A673 (cell line): ENCODE results near the gene MFSD6L. TPM values are rescaled to one million over a fixed set of nuclear protein-coding genes. Genes with fewer than 3 reads are reported as not detected.

Source experiments
- BruUV-seq: library from RNA; stranded (reverse); fragments of 400-500 nt; replicated peaks from 2 replicates; lab custom pipeline; 2021; lab: Mats Ljungman, UMichigan
- CTCF ChIA-PET: fragments of 300-600 bp; sonication (Branson Sonifier 250); formaldehyde crosslinking; loops from one replicate; lab custom pipeline; 2022; ENCODE audit warnings: antibody characterized with exemption; lab: Charles Lee
- POLR2A ChIA-PET: fragments of 300-600 bp; sonication (Branson Sonifier 250); formaldehyde crosslinking; loops from one replicate; lab custom pipeline; 2022; ENCODE audit warnings: antibody characterized with exemption; ENCODE audit not compliant: low non-redundant PET; lab: Charles Lee
- DNase-seq: peaks from one replicate; pipeline ENCODE4 v3.0.0-alpha.2; 2015; ENCODE audit warnings: low spot score
- H3K27ac ChIP-seq: fragments of 200-600 bp; sonication (generic); 2 replicates; pipeline ENCODE4 v1.5.1; 2016; ENCODE audit warnings: mixed run types, low read depth, mild to moderate bottlenecking, mixed read lengths, antibody characterized with exemption, low read length; ENCODE audit not compliant: poor library complexity, severe bottlenecking
- H3K27me3 ChIP-seq: fragments of 200-600 bp; sonication (generic); replicated peaks from 2 replicates; pipeline ENCODE4 v1.6.1; 2017; ENCODE audit warnings: mixed run types, low read depth, mild to moderate bottlenecking, mixed read lengths, antibody characterized with exemption, low read length; ENCODE audit not compliant: insufficient read depth, poor library complexity
- H3K36me3 ChIP-seq: fragments of 200-600 bp; sonication (generic); 2 replicates; pipeline ENCODE4 v1.6.1; 2016; ENCODE audit warnings: mixed run types, mild to moderate bottlenecking, mixed read lengths, antibody characterized with exemption, low read length; ENCODE audit not compliant: insufficient read depth, poor library complexity, severe bottlenecking
- H3K4me1 ChIP-seq: fragments of 200-600 bp; sonication (generic); 2 replicates; pipeline ENCODE4 v1.6.1; 2017; ENCODE audit warnings: mixed run types, mild to moderate bottlenecking, mixed read lengths, antibody characterized with exemption, low read length; ENCODE audit not compliant: insufficient read depth, poor library complexity, severe bottlenecking
- H3K4me3 ChIP-seq: fragments of 200-600 bp; sonication (generic); 2 replicates; pipeline ENCODE4 v1.5.1; 2016; ENCODE audit warnings: low read depth, mixed run types, mild to moderate bottlenecking, mixed read lengths, low read length; ENCODE audit not compliant: poor library complexity, severe bottlenecking
- H3K9me3 ChIP-seq: fragments of 200-600 bp; sonication (generic); 2 replicates; pipeline ENCODE4 v1.6.1; 2016; ENCODE audit warnings: mixed run types, low read depth, mild to moderate bottlenecking, mixed read lengths, antibody characterized with exemption, low read length; ENCODE audit not compliant: poor library complexity, severe bottlenecking
- CTCF ChIP-seq: fragments of 300-800, 200-600 bp; sonication (generic); conservative IDR thresholded peaks from 2 replicates; pipeline ENCODE4 v1.5.1; 2017; ENCODE audit warnings: low read depth, mild to moderate bottlenecking, antibody characterized with exemption, low read length, moderate library complexity, mixed read lengths
- EZH2 ChIP-seq: fragments of 200-600 bp; sonication (generic); IDR thresholded peaks from 2 replicates; pipeline ENCODE4 v1.6.1; 2017; ENCODE audit warnings: borderline replicate concordance, low read depth, mild to moderate bottlenecking, mixed read lengths, antibody characterized with exemption, low read length; ENCODE audit not compliant: poor library complexity, severe bottlenecking
- intact Hi-C: fragments of 100-400 bp; cut with micrococcal nuclease; formaldehyde crosslinking; loops from one replicate; pipeline ENCODE4 v1.10.0; 2022; ENCODE audit not compliant: unreplicated experiment
- total RNA-seq: library from RNA; stranded (reverse); gene quantifications from 2 replicates; pipeline ENCODE4 v1.2.3, GENCODE V29; 2021

Gene MFSD6L
- total RNA-seq, 1 experiment from 2014 or later, result not detected

DNA sequence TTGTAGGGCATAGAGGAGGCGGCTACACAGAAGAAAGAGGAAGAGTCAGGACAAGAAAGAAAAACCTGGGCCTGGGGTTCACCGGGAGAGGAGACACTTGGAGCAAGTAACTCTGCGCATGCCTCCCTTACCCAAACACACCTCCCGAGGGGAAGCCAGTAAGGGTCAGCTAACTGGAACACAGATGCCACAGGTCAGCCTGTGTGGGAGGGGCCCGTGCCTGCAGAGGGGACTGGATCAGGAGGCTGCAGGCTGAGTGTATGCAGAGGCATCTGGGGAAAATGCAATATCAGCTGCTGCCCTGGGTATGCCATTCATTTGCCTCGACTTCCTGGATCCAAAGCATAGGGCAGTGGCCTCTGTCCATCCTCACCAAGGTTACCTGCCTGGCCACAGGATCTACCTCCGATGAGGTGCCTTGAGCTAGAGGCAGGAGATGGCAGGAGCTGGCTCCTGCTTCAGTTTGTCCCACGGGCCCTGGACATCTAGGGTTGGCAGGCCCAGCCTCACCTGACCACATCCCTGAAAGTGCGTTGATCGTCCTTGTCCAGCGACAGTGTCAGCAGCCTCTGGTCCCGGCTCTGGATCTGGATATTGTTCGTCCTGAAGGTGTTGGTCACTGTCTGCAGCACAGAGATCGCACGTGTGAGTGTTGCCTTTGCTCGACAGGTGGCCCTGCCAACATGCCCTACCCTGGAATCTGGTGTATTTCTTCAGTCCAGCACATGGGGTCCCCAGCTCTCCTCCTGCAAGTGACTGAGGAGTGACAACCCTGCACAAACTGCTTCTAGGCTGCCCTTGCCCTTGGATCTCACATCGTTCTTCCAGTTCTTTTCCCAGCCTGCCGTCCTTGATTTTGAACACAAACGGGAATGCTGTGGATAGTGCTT lies 4.6 kb upstream of the MFSD6L start:
- DNase-seq, result peak; percentile 26
- POLR2A ChIA-PET, result no interaction called here
- CTCF ChIA-PET, result no interaction called here
- Histone ChIP-seq H3K4me1 (no peaks in the 10 kb centered on the region), H3K27ac (no peak overlapping the region), H3K27me3 (peaks cover 3% of the 10 kb centered on the region), H3K36me3 (no peaks in the 10 kb centered on the region), H3K4me3 (no peak overlapping the region), H3K9me3 (no peaks in the 10 kb centered on the region)
- BruUV-seq, result no TSS peak
- intact Hi-C loops, result no loop called here
- no peak for TF ChIP-seq EZH2
- TF ChIP-seq CTCF, result peak; percentile 41; the same call in 1 of the 2 replicates

DNA sequence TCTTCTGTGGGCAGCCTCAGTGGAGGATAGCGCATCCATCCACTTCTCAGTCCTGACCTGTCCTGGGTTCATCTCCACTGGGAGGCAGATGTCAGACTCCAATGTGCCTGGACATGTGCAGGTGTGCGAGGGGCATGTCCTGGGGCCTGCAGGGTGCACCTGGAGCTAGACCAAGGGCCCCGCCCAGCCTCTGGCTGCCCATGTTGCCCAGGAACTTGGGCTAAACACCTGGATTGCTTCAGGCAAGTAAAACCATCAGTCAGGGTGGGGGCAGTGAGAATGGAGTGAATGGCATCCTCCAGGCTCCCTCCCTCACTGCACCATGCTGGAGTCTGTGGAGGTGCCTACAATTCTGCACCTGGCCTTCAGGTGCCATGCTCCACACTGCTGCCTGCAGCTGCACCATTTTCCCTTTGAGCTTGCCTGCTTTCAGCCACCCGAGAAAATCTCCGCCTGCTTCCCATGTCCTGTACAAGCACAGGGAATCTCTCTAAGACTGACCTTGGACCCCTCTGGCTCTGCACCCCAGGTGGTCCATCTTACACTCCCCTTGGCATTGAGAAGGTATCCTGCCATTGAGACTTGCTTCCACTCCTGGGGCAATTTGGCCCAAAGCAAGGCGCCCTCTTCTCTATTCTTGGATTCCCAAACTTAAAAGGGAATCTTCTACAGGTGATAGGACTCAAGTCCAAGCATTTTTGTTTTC lies 2.1 kb upstream of the MFSD6L start:
- no peaks in the 10 kb centered on the region for H3K36me3 ChIP-seq
- intact Hi-C loops, result loop anchor here (1.0 kb wide), 1 partner anchor 12 kb away; no protein-coding TSS in a partner anchor
- TF ChIP-seq CTCF (no peak), EZH2 (no peak)
- no peaks in the 10 kb centered on the region for H3K4me1 ChIP-seq
- no peak overlapping the region for H3K4me3 ChIP-seq
- ChIA-PET POLR2A (no interaction called here), CTCF (no interaction called here)
- no peaks in the 10 kb centered on the region for H3K9me3 ChIP-seq
- no peak for DNase-seq
- peaks cover 6% of the 10 kb centered on the region for H3K27me3 ChIP-seq
- no peak overlapping the region for H3K27ac ChIP-seq
- BruUV-seq, result no TSS peak

GRCh38 chr17:8800656-8801055 lies 1.5 kb upstream of the MFSD6L start:
- no peak overlapping the region for H3K27ac ChIP-seq
- ChIA-PET POLR2A (no interaction called here), CTCF (no interaction called here)
- no TSS peak for BruUV-seq
- no peak for DNase-seq
- H3K4me3 ChIP-seq, result no peak overlapping the region
- H3K4me1 ChIP-seq, result no peaks in the 10 kb centered on the region
- intact Hi-C loops, result loop anchor here (1.0 kb wide), 1 partner anchor 13 kb away; no protein-coding TSS in a partner anchor
- peaks cover 6% of the 10 kb centered on the region for H3K27me3 ChIP-seq
- H3K36me3 ChIP-seq, result no peaks in the 10 kb centered on the region
- no peak for TF ChIP-seq EZH2
- TF ChIP-seq CTCF, result no peak
- H3K9me3 ChIP-seq, result no peaks in the 10 kb centered on the region
